Endodermal cell (in vitro differentiated cells): ENCODE data around the gene TBC1D12. TPM values are rescaled to one million over a fixed set of nuclear protein-coding genes. Genes with fewer than 3 reads are reported as not detected.

Experiments used
- DNase-seq: peaks from one replicate; pipeline ENCODE4 v3.0.0-alpha.2; 2017
- H3K27ac ChIP-seq: 2 replicates; pipeline ENCODE4 v1.5.1; 2013; ENCODE audit warnings: mild to moderate bottlenecking, low read depth, low read length, moderate library complexity
- H3K27me3 ChIP-seq: 2 replicates; pipeline ENCODE4 v1.6.1; 2013; ENCODE audit warnings: mild to moderate bottlenecking, low read length, moderate library complexity; ENCODE audit not compliant: insufficient read depth, control insufficient read depth, poor library complexity, severe bottlenecking
- H3K36me3 ChIP-seq: 2 replicates; pipeline ENCODE4 v1.7.0; 2013; ENCODE audit warnings: mild to moderate bottlenecking, low read length, moderate library complexity; ENCODE audit not compliant: control insufficient read depth, insufficient read depth
- H3K4me1 ChIP-seq: one replicate; pipeline ENCODE4 v1.7.0; 2013; ENCODE audit warnings: low read length; ENCODE audit not compliant: control insufficient read depth, insufficient read depth
- H3K4me3 ChIP-seq: 2 replicates; pipeline ENCODE4 v1.5.1; 2013; ENCODE audit warnings: mild to moderate bottlenecking, low read length, moderate library complexity
- H3K9ac ChIP-seq: 2 replicates; pipeline ENCODE4 v1.6.1; 2013; ENCODE audit warnings: mild to moderate bottlenecking, low read length, moderate library complexity; ENCODE audit not compliant: poor library complexity, severe bottlenecking; ENCODE audit errors: extremely low read depth
- H3K9me3 ChIP-seq: 2 replicates; pipeline ENCODE4 v1.6.1; 2013; ENCODE audit warnings: mild to moderate bottlenecking, low read length, moderate library complexity; ENCODE audit not compliant: control insufficient read depth
- H3K27ac Mint-ChIP-seq: 2 replicates; pipeline ENCODE4 v1.8.0; 2020; ENCODE audit warnings: mixed read lengths
- H3K27me3 Mint-ChIP-seq: 2 replicates; pipeline ENCODE4 v1.8.0; 2021; ENCODE audit warnings: mild to moderate bottlenecking, mixed read lengths; ENCODE audit not compliant: insufficient read depth
- H3K36me3 Mint-ChIP-seq: 2 replicates; pipeline ENCODE4 v1.8.0; 2020; ENCODE audit warnings: low read depth, mixed read lengths
- H3K4me1 Mint-ChIP-seq: 2 replicates; pipeline ENCODE4 v1.8.0; 2020; ENCODE audit warnings: mixed read lengths
- H3K4me3 Mint-ChIP-seq: 2 replicates; pipeline ENCODE4 v1.8.0; 2020; ENCODE audit warnings: mild to moderate bottlenecking, moderate library complexity, mixed read lengths
- H3K9me3 Mint-ChIP-seq: 2 replicates; pipeline ENCODE4 v1.8.0; 2020; ENCODE audit warnings: mild to moderate bottlenecking, mixed read lengths
- WGBS, 2 experiments: methylation state at CpG; one replicate each; pipeline versions ENCODE4 v1.1.5 to v1.1.7; 2013; ENCODE audit warnings: missing lambda C conversion rate in 2 of 2, mixed read lengths in 1 of 2; ENCODE audit not compliant: insufficient coverage in 1 of 2, insufficient read length in 1 of 2; 5-methylcytosine and 5-hydroxymethylcytosine counted together
- total RNA-seq, 2 donors: library from RNA; stranded (reverse); fragmentation: NEBNext Ultra II Directional in 1 of 2; extraction: Animal tissue kit (Norgen Biotek cat#: 25700) in 1 of 2; gene quantifications; 2 replicates in 1 of 2; 3 replicates in 1 of 2; pipeline ENCODE4 v1.2.1, GENCODE V29; 2021
- TF ChIP-seq, protein P1 (sequence below): fragments of 200-600 bp; sonication (generic); conservative IDR thresholded peaks from 2 replicates; pipeline ENCODE4 v1.5.0; 2021; ENCODE audit warnings: antibody characterized with exemption, mild to moderate bottlenecking

Gene TBC1D12
- total RNA-seq, 2 donors from 2014 or later = 7.0 to 7.4 TPM

DNA sequence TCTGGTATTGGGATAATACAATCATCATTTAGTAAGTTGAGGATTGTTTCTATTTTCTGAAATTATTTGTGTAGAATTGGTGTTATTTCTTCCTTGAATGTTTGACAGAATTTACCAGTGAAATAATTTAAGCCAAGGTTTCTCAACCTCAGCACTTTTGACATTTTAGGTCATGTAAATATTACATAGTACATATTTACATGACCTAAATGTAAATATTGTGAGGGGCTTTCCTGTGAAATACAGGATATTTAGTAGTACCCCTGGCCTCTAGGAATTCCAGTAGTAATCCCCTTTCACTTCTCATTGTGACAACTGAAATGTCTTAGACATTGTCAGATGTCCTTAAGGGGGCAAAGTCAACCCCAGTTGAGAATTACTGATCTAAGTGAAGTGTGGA lies 59.8 kb downstream of the TBC1D12 start:
- peaks cover 9% of the 10 kb centered on the region for H3K9me3 ChIP-seq
- no peak overlapping the region for H3K27ac ChIP-seq
- no peaks in the 10 kb centered on the region for H3K4me1 ChIP-seq
- no peaks in the 10 kb centered on the region for H3K27me3 Mint-ChIP-seq
- no peak for DNase-seq
- H3K27me3 ChIP-seq = no peaks in the 10 kb centered on the region
- no peak overlapping the region for H3K4me3 Mint-ChIP-seq
- no peaks in the 10 kb centered on the region for H3K4me1 Mint-ChIP-seq
- no peak overlapping the region for H3K4me3 ChIP-seq
- no peaks in the 10 kb centered on the region for H3K36me3 ChIP-seq
- H3K27ac Mint-ChIP-seq = no peak overlapping the region
- peaks cover 22% of the 10 kb centered on the region for H3K9me3 Mint-ChIP-seq
- H3K9ac ChIP-seq = no peak overlapping the region
- peaks cover 20% of the 10 kb centered on the region for H3K36me3 Mint-ChIP-seq
- TF ChIP-seq, protein P1, sequence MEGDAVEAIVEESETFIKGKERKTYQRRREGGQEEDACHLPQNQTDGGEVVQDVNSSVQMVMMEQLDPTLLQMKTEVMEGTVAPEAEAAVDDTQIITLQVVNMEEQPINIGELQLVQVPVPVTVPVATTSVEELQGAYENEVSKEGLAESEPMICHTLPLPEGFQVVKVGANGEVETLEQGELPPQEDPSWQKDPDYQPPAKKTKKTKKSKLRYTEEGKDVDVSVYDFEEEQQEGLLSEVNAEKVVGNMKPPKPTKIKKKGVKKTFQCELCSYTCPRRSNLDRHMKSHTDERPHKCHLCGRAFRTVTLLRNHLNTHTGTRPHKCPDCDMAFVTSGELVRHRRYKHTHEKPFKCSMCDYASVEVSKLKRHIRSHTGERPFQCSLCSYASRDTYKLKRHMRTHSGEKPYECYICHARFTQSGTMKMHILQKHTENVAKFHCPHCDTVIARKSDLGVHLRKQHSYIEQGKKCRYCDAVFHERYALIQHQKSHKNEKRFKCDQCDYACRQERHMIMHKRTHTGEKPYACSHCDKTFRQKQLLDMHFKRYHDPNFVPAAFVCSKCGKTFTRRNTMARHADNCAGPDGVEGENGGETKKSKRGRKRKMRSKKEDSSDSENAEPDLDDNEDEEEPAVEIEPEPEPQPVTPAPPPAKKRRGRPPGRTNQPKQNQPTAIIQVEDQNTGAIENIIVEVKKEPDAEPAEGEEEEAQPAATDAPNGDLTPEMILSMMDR = no peak

DNA sequence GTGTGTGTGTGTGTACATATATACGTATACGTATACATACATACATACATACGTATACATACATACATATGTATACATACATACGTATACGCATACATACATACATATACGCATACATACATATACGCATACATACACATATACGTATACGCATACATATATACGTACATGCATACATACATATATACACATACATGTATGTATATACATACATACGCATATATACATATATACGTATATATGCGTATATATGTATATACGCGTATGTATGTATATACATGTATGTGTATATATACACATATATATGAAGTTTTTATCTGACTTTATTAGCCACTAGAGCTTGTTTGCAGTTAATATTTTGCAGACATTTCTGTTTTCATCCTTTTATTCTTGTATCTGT lies 63.3 kb downstream of the TBC1D12 start:
- Histone ChIP-seq H3K27me3 (no peaks in the 10 kb centered on the region), H3K4me1 (no peaks in the 10 kb centered on the region), H3K36me3 (no peaks in the 10 kb centered on the region), H3K27ac (no peak overlapping the region), H3K9ac (no peak overlapping the region), H3K4me3 (no peak overlapping the region), H3K9me3 (no peaks in the 10 kb centered on the region)
- no peak overlapping the region for H3K4me3 Mint-ChIP-seq
- no peak overlapping the region for H3K27ac Mint-ChIP-seq
- no peaks in the 10 kb centered on the region for H3K27me3 Mint-ChIP-seq
- no peaks in the 10 kb centered on the region for H3K4me1 Mint-ChIP-seq
- WGBS, 2 experiments = 50 to 89% methylated on average over 2 to 9 of the region's 15 CpGs
- peaks cover 2% of the 10 kb centered on the region for H3K36me3 Mint-ChIP-seq
- H3K9me3 Mint-ChIP-seq = no peaks in the 10 kb centered on the region
- DNase-seq = no peak
- TF ChIP-seq, protein P1 = no peak

DNA sequence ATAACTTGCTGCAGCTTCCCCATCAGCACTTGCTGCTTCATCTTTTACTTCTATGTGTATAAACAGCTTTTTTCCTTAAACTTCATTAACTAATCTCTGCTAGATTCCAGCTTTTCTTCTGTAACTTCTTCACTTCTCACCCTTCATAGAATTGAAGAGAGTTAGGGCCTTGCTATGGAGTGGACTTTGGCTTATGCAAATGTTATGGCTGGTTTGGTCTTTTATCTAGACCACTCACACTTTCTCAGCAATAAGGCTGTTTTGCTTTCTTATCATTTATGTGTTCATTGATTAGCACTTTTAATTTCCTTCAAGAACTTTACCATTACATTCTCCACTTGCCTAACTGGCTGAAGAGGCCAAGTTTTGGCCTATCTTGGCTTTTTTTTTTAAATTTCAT lies 79.1 kb downstream of the TBC1D12 start:
- H3K4me1 Mint-ChIP-seq = peaks cover 5% of the 10 kb centered on the region
- H3K9me3 Mint-ChIP-seq = peaks cover 13% of the 10 kb centered on the region
- peaks cover 16% of the 10 kb centered on the region for H3K36me3 Mint-ChIP-seq
- no peak for DNase-seq
- TF ChIP-seq, protein P1 = no peak
- peaks cover under 1% of the 10 kb centered on the region for H3K4me1 ChIP-seq
- H3K27me3 ChIP-seq = no peaks in the 10 kb centered on the region
- H3K27ac Mint-ChIP-seq = no peak overlapping the region
- H3K4me3 ChIP-seq = no peak overlapping the region
- no peaks in the 10 kb centered on the region for H3K27me3 Mint-ChIP-seq
- peaks cover 8% of the 10 kb centered on the region for H3K36me3 ChIP-seq
- no peak overlapping the region for H3K9ac ChIP-seq
- H3K9me3 ChIP-seq = peaks cover 14% of the 10 kb centered on the region
- H3K4me3 Mint-ChIP-seq = no peak overlapping the region
- no peak overlapping the region for H3K27ac ChIP-seq
